ENCODE measurements around the gene RLN1. TPM values are rescaled to one million over a fixed set of nuclear protein-coding genes. Genes with fewer than 3 reads are reported as not detected.
"Not testable (repeated sequence)": the region's sequence is repeated elsewhere in the genome, so short reads cannot be mapped to it uniquely, and the experiment has no call there.

RLN1 gene
- polyA plus RNA-seq, 1 donor from 2014 or later, result 0.66 TPM

- H3K4me3 Mint-ChIP-seq, result no peak overlapping the region
- H3K27ac Mint-ChIP-seq, result no peak overlapping the region
- H3K4me1 Mint-ChIP-seq, result peaks cover 6 to 12% (median 10%) of the 10 kb centered on the region in 3 donors
- H3K9me3 Mint-ChIP-seq, result no peaks in the 10 kb centered on the region
- H3K36me3 Mint-ChIP-seq, result peaks cover 3% of the 10 kb centered on the region
- no peaks in the 10 kb centered on the region for H3K27me3 Mint-ChIP-seq
Measured at GRCh38 chr9:5355226-5355625, 15.6 kb upstream of the RLN1 start.

- Mint-ChIP-seq H3K36me3 (peaks cover 8% of the 10 kb centered on the region), H3K27me3 (no peaks in the 10 kb centered on the region), H3K4me3 (no peak overlapping the region), H3K27ac (no peak overlapping the region), H3K4me1 (peaks cover 6 to 12% (median 10%) of the 10 kb centered on the region in 3 donors), H3K9me3 (peaks cover 0 to 5% (median 2%) of the 10 kb centered on the region in 3 donors)
Measured at GRCh38 chr9:5354184-5354583, 14.5 kb upstream of the RLN1 start.

- Mint-ChIP-seq H3K9me3 (peaks cover under 1 to 8% (median 6%) of the 10 kb centered on the region in 3 donors), H3K27me3 (peaks cover under 1% of the 10 kb centered on the region), H3K36me3 (peaks cover 6% of the 10 kb centered on the region), H3K4me1 (peaks cover 6 to 12% (median 10%) of the 10 kb centered on the region in 3 donors), H3K4me3 (no peak overlapping the region), H3K27ac (no peak overlapping the region)
Measured at GRCh38 chr9:5352637-5353248, 13.1 kb upstream of the RLN1 start.

DNA sequence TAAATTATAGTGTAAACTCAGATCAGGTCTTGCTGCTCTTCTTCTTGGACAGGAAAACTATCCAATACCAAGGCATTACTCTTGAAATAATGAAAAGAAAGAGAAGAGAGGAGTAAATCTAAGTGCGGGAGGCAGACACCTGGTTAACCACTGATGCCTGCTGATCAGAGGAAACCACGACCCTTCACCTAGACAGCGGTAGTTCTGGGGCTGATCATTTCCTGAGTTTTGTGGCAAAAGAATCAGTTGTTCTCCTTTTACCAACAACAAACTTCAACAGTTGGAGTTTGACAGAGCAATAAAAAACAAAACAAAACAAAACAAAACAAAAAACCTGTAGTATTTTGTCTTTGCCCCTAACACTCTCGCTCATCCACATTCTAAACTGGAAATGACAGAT is 3.0 kb downstream of the RLN1 start:
- Mint-ChIP-seq H3K4me1 (peaks cover 7 to 16% (median 7%) of the 10 kb centered on the region in 3 donors), H3K27me3 (no peaks in the 10 kb centered on the region), H3K9me3 (no peaks in the 10 kb centered on the region), H3K4me3 (peak overlapping the region in 3 of 4 donors; percentile 53 to 70 (median 58)), H3K27ac (peak overlapping the region in 1 of 3 donors; percentile 23), H3K36me3 (peaks cover 5% of the 10 kb centered on the region)

DNA sequence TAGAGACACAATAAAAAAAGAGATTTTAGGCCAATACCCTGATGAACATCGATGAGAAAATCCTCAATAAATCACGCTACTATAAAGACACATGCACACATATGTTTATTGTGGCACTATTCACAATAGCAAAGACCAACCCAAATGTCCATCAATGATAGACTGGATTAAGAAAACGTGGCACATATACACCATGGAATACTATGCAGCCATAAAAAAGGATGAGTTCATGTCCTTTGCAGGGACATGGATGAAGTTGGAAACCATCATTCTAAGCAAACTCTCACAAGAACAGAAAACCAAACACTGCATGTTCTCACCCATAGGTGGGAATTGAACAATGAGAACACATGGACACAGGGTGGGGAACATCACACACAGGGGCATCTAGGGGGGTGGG is 8.4 kb downstream of the RLN1 start:
- not testable (repeated sequence) for H3K9me3 Mint-ChIP-seq, H3K4me3 Mint-ChIP-seq, H3K4me1 Mint-ChIP-seq, H3K27me3 Mint-ChIP-seq, H3K27ac Mint-ChIP-seq
- H3K36me3 Mint-ChIP-seq, result peaks cover 12% of the 10 kb centered on the region

GRCh38 chr9:5326893-5327548 is 12.7 kb downstream of the RLN1 start:
- H3K36me3 Mint-ChIP-seq, result peaks cover 7% of the 10 kb centered on the region
- no peak overlapping the region for H3K4me3 Mint-ChIP-seq
- H3K4me1 Mint-ChIP-seq, result no peaks in the 10 kb centered on the region
- H3K27me3 Mint-ChIP-seq, result no peaks in the 10 kb centered on the region
- H3K27ac Mint-ChIP-seq, result no peak overlapping the region
- peaks cover 0 to 4% (median 0%) of the 10 kb centered on the region in 3 donors for H3K9me3 Mint-ChIP-seq

- Mint-ChIP-seq H3K36me3 (peaks cover 9% of the 10 kb centered on the region), H3K9me3 (peaks cover 0 to 4% (median 0%) of the 10 kb centered on the region in 3 donors), H3K4me3 (no peak overlapping the region), H3K27me3 (no peaks in the 10 kb centered on the region), H3K27ac (no peak overlapping the region), H3K4me1 (peaks cover 0 to 2% (median 1%) of the 10 kb centered on the region in 3 donors)
Measured at GRCh38 chr9:5326187-5326586, 13.5 kb downstream of the RLN1 start.

DNA sequence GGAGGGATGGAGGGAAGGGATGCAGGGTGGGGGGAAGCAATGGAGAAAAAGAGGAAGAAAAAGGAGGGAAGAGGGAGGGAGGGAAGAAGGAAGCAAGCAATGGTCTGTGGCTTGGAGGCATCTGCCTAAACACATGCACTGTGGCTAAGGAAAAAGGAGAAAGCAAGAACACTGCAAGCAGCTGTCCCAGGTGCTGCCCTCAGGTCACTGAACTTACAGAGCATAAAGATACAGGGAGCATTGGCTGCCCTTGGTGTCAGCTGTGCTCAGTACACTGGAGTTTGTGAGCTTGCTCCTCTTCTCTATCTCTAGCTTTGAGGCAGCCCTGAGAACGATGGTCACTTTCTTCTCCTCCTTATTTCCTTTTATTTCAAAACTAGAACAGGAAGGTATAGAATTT is 18.1 kb downstream of the RLN1 start:
- H3K27ac Mint-ChIP-seq, H3K4me3 Mint-ChIP-seq, H3K27me3 Mint-ChIP-seq: not testable (repeated sequence)

GRCh38 chr9:5321058-5321457 is 18.6 kb downstream of the RLN1 start:
- H3K9me3 Mint-ChIP-seq, result peaks cover 0 to 4% (median 0%) of the 10 kb centered on the region in 3 donors
- peaks cover 0 to 4% (median 1%) of the 10 kb centered on the region in 3 donors for H3K4me1 Mint-ChIP-seq
- no peak overlapping the region for H3K4me3 Mint-ChIP-seq
- H3K27ac Mint-ChIP-seq, result no peak overlapping the region
- no peaks in the 10 kb centered on the region for H3K27me3 Mint-ChIP-seq
- H3K36me3 Mint-ChIP-seq, result peaks cover 7% of the 10 kb centered on the region

More for the DNA sequence above, 18.1 kb downstream of the RLN1 start:
- not testable (repeated sequence) for H3K4me1 Mint-ChIP-seq, H3K36me3 Mint-ChIP-seq, H3K9me3 Mint-ChIP-seq

- not testable (repeated sequence) for H3K27ac Mint-ChIP-seq, H3K4me3 Mint-ChIP-seq, H3K36me3 Mint-ChIP-seq, H3K4me1 Mint-ChIP-seq, H3K27me3 Mint-ChIP-seq
- peaks cover 0 to 15% (median 13%) of the 10 kb centered on the region in 3 donors for H3K9me3 Mint-ChIP-seq
Measured at GRCh38 chr9:5316406-5316805, 23.3 kb downstream of the RLN1 start.

DNA sequence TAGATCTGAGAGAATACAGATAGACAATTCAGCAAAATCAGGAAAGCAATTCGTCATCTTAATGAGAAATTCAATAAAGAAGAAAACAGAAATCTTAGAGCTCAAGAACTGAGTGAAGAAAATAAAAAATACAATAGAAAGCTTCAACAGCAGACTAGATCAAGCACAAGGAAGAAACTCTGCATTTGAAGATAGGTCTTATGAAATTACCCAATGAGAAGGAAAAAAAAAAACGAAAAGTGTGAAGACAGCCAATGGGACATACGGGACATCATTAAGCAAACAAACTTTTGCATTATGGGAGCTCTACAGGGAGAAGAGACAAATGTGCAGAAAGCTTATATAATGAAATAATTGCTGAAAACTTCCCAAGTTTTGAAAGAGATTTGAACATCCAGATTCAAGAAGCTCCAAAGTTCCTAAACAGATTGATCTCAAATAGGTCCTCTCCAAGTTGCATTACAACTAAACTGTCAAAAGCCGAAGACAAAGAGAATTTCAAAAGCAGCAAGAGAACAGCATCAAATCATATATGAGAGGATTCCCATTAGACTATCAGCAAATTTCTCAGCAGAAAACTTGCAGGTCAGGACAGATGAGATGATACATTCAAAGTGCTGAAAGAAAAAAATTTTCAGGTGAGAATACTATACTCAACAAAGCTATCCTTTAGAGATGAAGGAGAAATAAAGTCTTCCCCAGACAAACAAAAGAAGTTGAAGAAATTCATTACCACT is 24.3 kb downstream of the RLN1 start:
- H3K4me1 Mint-ChIP-seq, result no peaks in the 10 kb centered on the region
- H3K9me3 Mint-ChIP-seq, result peaks cover 0 to 15% (median 13%) of the 10 kb centered on the region in 3 donors
- peaks cover 7% of the 10 kb centered on the region for H3K36me3 Mint-ChIP-seq
- peaks cover 6% of the 10 kb centered on the region for H3K27me3 Mint-ChIP-seq
- no peak overlapping the region for H3K27ac Mint-ChIP-seq
- H3K4me3 Mint-ChIP-seq, result peak overlapping the region in 1 of 4 donors; percentile 39

- H3K27me3 Mint-ChIP-seq, result peaks cover 6% of the 10 kb centered on the region
- H3K4me1 Mint-ChIP-seq, result no peaks in the 10 kb centered on the region
- peaks cover 0 to 13% (median 11%) of the 10 kb centered on the region in 3 donors for H3K9me3 Mint-ChIP-seq
- H3K4me3 Mint-ChIP-seq, result no peak overlapping the region
- peaks cover 3% of the 10 kb centered on the region for H3K36me3 Mint-ChIP-seq
- no peak overlapping the region for H3K27ac Mint-ChIP-seq
Measured at GRCh38 chr9:5310851-5311250, 28.8 kb downstream of the RLN1 start.

DNA sequence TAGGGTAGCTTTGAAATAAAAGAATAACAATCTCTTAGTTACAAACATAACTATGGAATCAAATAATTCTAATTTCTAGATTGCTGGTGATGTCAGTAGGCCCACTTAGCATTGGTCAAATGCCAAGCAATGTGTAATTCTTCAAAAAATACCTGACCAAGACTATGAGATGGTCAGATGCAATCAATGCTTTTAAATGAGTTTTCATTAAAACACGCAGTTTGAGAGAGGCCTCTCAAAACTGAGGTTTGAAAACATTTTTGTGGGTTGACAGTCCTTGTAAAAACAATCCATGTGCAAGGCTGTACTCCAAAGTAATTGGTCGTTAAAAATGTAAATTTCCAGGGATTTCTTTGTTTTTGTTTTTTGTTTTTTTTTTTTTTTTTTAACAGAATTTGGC is 33.9 kb downstream of the RLN1 start:
- H3K4me3 Mint-ChIP-seq, result no peak overlapping the region
- H3K9me3 Mint-ChIP-seq, result no peaks in the 10 kb centered on the region
- peaks cover 3% of the 10 kb centered on the region for H3K36me3 Mint-ChIP-seq
- no peak overlapping the region for H3K27ac Mint-ChIP-seq
- H3K27me3 Mint-ChIP-seq, result peaks cover 2% of the 10 kb centered on the region
- peaks cover 3 to 12% (median 8%) of the 10 kb centered on the region in 3 donors for H3K4me1 Mint-ChIP-seq

- H3K9me3 Mint-ChIP-seq, H3K27me3 Mint-ChIP-seq: not testable (repeated sequence)
Measured at GRCh38 chr9:5303840-5304795, 35.6 kb downstream of the RLN1 start, which contains the start of gene RLN2. Gene RLN2 (minus strand): TSS chr9:5304716. CDS start chr9:5304580, 136 bp downstream.

More at GRCh38 chr9:5303840-5304795, 35.6 kb downstream of the RLN1 start, which contains the start of gene RLN2:
- not testable (repeated sequence) for H3K36me3 Mint-ChIP-seq
- H3K27ac Mint-ChIP-seq, result peak within 1 kb of the TSS in 2 of 3 donors; percentile 27 to 32
- peaks cover 5 to 12% (median 8%) of the 10 kb centered on the region in 3 donors for H3K4me1 Mint-ChIP-seq
- H3K4me3 Mint-ChIP-seq, result peak within 1 kb of the TSS; percentile 44 to 76 (median 66)
